Common myeloid progenitor, CD34-positive (primary cell): ENCODE results near the gene PEX6. TPM values are rescaled to one million over a fixed set of nuclear protein-coding genes. Genes with fewer than 3 reads are reported as not detected.

Experiments used
- CTCF ChIA-PET: fragments of 350-600 bp; sonication (Branson Sonifier 250); formaldehyde crosslinking; loops from one replicate; lab custom pipeline; 2021; ENCODE audit warnings: antibody characterized with exemption; lab: Charles Lee
- POLR2A ChIA-PET: fragments of 350-600 bp; sonication (Branson Sonifier 250); formaldehyde crosslinking; loops from one replicate; lab custom pipeline; 2021; ENCODE audit warnings: antibody characterized with exemption; lab: Charles Lee
- DNase-seq, 3 donors: peaks; one replicate each; pipeline versions ENCODE4 v3.0.0 to v3.0.0-alpha.2; 2013
- H3K27ac ChIP-seq, 2 experiments: 1 replicate in 1 of 2; 2 replicates in 1 of 2; pipeline ENCODE4 v1.7.0; 2013; ENCODE audit warnings: inconsistent platforms in 2 of 2, low read length in 2 of 2, mild to moderate bottlenecking in 2 of 2, low read depth in 1 of 2, moderate library complexity in 1 of 2; ENCODE audit not compliant: severe bottlenecking in 2 of 2, insufficient read depth in 1 of 2, poor library complexity in 1 of 2
- H3K27me3 ChIP-seq, 5 experiments: replicated peaks in 2 of 5; 1 replicate in 3 of 5; 2 replicates in 2 of 5; pipeline versions ENCODE4 v1.6.1 to v1.7.0; 2013; ENCODE audit warnings: low read length in 4 of 5, mild to moderate bottlenecking in 2 of 5, moderate library complexity in 2 of 5, inconsistent platforms in 1 of 5; ENCODE audit not compliant: insufficient read depth in 5 of 5, control insufficient read depth in 4 of 5
- H3K36me3 ChIP-seq, 4 experiments: 1 replicate in 2 of 4; 2 replicates in 2 of 4; pipeline versions ENCODE4 v1.6.1 to v1.7.0; 2013; ENCODE audit warnings: low read length in 3 of 4, control low read depth in 1 of 4, mild to moderate bottlenecking in 1 of 4; ENCODE audit not compliant: control insufficient read depth in 4 of 4, insufficient read depth in 4 of 4
- H3K4me1 ChIP-seq, 4 experiments: 1 replicate in 3 of 4; 2 replicates in 1 of 4; pipeline versions ENCODE4 v1.6.1 to v1.7.1; 2013; ENCODE audit warnings: low read length in 3 of 4, mild to moderate bottlenecking in 3 of 4, control low read depth in 1 of 4, inconsistent platforms in 1 of 4, moderate library complexity in 1 of 4; ENCODE audit not compliant: control insufficient read depth in 4 of 4, insufficient read depth in 4 of 4; ENCODE audit errors: control extremely low read depth in 1 of 4
- H3K4me3 ChIP-seq, 7 experiments: 1 replicate in 4 of 7; 2 replicates in 3 of 7; pipeline versions ENCODE4 v1.5.1 to v1.7.0; 2013; ENCODE audit warnings: mild to moderate bottlenecking in 7 of 7, low read length in 6 of 7, moderate library complexity in 6 of 7, inconsistent platforms in 2 of 7, low read depth in 2 of 7, control low read depth in 1 of 7; ENCODE audit not compliant: insufficient read depth in 4 of 7, control insufficient read depth in 1 of 7; ENCODE audit errors: extremely low read depth in 1 of 7
- H3K9me3 ChIP-seq, 5 experiments: 1 replicate in 4 of 5; 2 replicates in 1 of 5; pipeline versions ENCODE4 v1.6.1 to v1.7.1; 2013; ENCODE audit warnings: low read length in 4 of 5, mild to moderate bottlenecking in 2 of 5, inconsistent platforms in 1 of 5, low read depth in 1 of 5, moderate library complexity in 1 of 5; ENCODE audit not compliant: control insufficient read depth in 4 of 5, insufficient read depth in 2 of 5; ENCODE audit errors: control extremely low read depth in 1 of 5
- WGBS: methylation state at CpG from one replicate; pipeline ENCODE4 v1.1.5; 2013; ENCODE audit not compliant: insufficient coverage; 5-methylcytosine and 5-hydroxymethylcytosine counted together
- polyA plus RNA-seq: library from polyadenylated mRNA; unstranded; fragments of 120-200 nt; gene quantifications from one replicate; pipeline ENCODE4 v1.2.1, GENCODE V29; 2013

Gene PEX6, protein sequence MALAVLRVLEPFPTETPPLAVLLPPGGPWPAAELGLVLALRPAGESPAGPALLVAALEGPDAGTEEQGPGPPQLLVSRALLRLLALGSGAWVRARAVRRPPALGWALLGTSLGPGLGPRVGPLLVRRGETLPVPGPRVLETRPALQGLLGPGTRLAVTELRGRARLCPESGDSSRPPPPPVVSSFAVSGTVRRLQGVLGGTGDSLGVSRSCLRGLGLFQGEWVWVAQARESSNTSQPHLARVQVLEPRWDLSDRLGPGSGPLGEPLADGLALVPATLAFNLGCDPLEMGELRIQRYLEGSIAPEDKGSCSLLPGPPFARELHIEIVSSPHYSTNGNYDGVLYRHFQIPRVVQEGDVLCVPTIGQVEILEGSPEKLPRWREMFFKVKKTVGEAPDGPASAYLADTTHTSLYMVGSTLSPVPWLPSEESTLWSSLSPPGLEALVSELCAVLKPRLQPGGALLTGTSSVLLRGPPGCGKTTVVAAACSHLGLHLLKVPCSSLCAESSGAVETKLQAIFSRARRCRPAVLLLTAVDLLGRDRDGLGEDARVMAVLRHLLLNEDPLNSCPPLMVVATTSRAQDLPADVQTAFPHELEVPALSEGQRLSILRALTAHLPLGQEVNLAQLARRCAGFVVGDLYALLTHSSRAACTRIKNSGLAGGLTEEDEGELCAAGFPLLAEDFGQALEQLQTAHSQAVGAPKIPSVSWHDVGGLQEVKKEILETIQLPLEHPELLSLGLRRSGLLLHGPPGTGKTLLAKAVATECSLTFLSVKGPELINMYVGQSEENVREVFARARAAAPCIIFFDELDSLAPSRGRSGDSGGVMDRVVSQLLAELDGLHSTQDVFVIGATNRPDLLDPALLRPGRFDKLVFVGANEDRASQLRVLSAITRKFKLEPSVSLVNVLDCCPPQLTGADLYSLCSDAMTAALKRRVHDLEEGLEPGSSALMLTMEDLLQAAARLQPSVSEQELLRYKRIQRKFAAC
- 14.4 TPM for polyA plus RNA-seq

DNA sequence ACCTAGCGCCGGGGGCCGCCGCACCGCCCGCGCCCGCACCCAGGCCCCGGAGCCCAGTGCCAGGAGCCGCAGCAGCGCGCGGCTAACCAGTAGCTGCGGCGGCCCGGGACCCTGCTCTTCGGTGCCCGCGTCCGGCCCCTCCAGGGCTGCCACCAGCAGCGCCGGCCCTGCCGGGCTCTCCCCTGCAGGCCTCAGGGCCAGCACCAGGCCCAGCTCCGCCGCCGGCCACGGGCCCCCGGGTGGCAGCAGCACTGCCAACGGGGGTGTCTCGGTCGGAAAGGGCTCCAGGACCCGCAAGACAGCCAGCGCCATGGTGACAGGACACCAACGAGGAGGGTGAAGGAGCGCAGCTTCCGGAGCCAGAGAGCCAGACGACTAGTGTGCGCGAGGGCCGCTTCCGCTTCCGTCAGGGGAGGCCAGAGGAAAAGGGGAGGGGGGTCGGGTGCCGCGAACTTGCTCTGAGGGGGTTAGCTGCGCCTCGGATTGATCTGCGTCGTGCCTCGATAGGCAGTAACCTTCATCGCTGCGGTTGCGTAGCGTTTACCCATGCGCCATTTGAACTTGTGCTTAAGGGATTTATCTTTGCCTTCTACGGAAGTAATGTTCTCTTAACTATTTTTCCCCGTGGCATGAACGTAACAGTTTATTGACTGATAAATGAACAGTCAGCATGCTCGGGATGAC lies at the start of gene PEX6:
Gene PEX6 (minus strand): TSS at position 343 of the 684 bp plus-strand sequence. CDS start 31 bp downstream, at position 312.
- POLR2A ChIA-PET = interaction anchor here (0.9 to 2.5 kb wide), 4 partner anchors 9 to 80 kb away, joined by 3 to 13 read pairs (median 4); partner anchors contain the start of genes CNPY3, CUL7, KLC4 and MRPL2
- CTCF ChIA-PET = interaction anchor here (0.9 to 1.6 kb wide), 6 partner anchors 9 to 66 kb away, joined by 3 to 6 read pairs (median 4); no protein-coding TSS in a partner anchor
- 0% methylated on average over 55 of the region's 59 CpGs for WGBS
- Histone ChIP-seq H3K27me3 (no peaks in the 10 kb centered on the region), H3K9me3 (no peaks in the 10 kb centered on the region), H3K27ac (peak within 1 kb of the TSS; percentile 66 to 88), H3K4me1 (peaks cover 9 to 25% (median 24%) of the 10 kb centered on the region in 4 experiments), H3K36me3 (peaks cover 0 to 11% (median 3%) of the 10 kb centered on the region in 4 experiments), H3K4me3 (peak within 1 kb of the TSS; percentile 80 to 97 (median 91))
- DNase-seq = peak; percentile 92 to 95 (median 94)

DNA sequence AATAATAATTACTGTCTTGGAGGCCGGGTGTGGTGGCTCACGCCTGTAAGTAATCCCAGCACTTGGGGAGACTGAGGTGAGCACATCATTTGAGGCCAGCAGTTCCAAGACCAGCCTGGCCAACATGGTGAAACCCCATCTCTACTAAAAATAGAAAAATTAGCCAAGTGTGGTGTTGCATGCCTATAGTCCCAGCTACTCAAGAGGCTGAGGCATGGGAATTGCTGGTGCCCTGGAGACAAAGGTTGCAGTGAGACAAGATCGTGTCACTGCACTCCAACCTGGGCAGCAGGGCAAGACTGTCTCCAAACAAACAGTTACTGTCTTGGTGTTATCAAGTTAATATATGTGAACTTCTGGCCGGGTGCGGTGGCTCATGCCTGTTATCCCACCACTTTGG lies 47.4 kb upstream of the PEX6 start:
- Histone ChIP-seq H3K27ac (no peak overlapping the region), H3K36me3 (peaks cover 14 to 59% (median 42%) of the 10 kb centered on the region in 4 experiments), H3K4me3 (no peak overlapping the region), H3K9me3 (no peaks in the 10 kb centered on the region), H3K27me3 (no peaks in the 10 kb centered on the region), H3K4me1 (peaks cover 0 to 10% (median 8%) of the 10 kb centered on the region in 4 experiments)
- WGBS = 100% methylated on average over 5 of the region's 5 CpGs
- POLR2A ChIA-PET = no interaction called here
- CTCF ChIA-PET = interaction anchor here (0.8 to 2.7 kb wide), 2 partner anchors 9 to 11 kb away, joined by 3 to 8 read pairs; partner anchors contain the start of genes KLHDC3 and MEA1
- DNase-seq = no peak

DNA sequence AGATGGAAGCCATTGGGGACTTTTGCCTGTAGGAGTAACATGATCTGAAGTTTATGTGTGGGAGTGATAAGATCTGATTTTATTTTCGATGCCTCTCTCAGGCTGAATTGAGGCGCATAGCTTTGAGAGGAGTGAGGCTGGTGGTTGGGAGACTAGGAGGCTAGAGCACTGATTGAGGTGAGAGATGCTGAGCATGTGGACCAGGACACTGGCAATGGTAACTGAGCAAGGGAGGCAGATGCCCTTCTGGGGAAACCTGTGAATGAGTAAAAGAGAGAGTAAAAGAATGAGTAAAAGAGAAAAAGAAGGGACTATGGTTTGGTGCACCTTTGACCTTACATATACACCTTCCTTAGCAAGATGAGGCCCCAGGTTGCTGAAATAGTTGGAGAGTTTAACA lies 45.5 kb upstream of the PEX6 start:
- DNase-seq = no peak
- no peaks in the 10 kb centered on the region for H3K27me3 ChIP-seq
- 96% methylated on average over 2 of the region's 2 CpGs for WGBS
- H3K9me3 ChIP-seq = no peaks in the 10 kb centered on the region
- H3K4me3 ChIP-seq = no peak overlapping the region
- peaks cover 0 to 19% (median 15%) of the 10 kb centered on the region in 4 experiments for H3K4me1 ChIP-seq
- H3K36me3 ChIP-seq = peaks cover 11 to 61% (median 42%) of the 10 kb centered on the region in 4 experiments
- POLR2A ChIA-PET = no interaction called here
- CTCF ChIA-PET = interaction anchor here (0.9 to 2.7 kb wide), 4 partner anchors 9 to 29 kb away, joined by 3 to 8 read pairs (median 4); partner anchors contain the start of genes KLHDC3 and MEA1
- H3K27ac ChIP-seq = no peak overlapping the region

DNA sequence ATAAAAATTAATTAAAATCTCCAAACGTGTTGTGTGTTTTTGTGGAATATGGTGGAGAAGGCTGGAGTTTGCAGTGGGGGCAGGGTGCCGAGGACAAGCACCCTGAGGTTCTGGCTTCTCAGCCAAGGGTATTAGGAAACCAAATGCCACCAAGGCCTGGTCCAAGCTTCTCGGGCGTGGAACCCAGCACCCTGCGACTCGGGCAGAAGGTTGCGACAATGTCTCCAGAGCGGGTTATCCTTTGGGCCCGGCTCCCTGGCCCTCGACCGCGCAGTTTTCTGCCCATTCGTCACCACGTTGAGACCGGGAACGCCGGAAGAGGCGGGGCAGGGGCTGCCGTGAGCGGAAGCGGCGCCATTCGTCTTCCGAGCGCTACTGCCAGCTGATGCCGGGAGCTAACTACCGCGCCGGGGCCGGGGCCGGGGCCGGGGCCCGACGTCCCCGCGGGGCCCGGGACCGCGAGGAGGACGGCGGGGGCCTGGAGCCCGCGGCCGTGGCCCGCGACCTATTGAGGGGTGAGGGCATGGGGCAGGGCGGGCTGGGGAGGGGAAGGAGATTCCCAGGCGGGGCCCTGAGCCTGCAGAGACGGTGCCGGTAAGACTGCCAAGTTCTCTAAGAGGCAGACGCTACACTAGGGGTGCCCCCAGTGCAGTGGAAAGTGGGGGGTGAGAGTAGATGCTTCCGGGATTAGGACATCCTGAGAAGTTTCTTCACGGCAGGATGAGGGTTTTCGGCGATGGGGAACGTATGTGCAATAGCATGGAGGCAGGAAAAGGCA lies 42.5 kb upstream of the PEX6 start, which contains the start of gene RRP36:
Gene RRP36 (plus strand): TSS at position 354 of the 778 bp plus-strand sequence. CDS start 32 bp downstream, at position 386.
- WGBS = under 1% methylated on average over 55 of the region's 56 CpGs
- Histone ChIP-seq H3K4me3 (peak within 1 kb of the TSS; percentile 89 to 100 (median 95)), H3K9me3 (no peaks in the 10 kb centered on the region), H3K27ac (peak within 1 kb of the TSS; percentile 28 to 81), H3K36me3 (peaks cover 4 to 59% (median 43%) of the 10 kb centered on the region in 4 experiments), H3K27me3 (no peaks in the 10 kb centered on the region), H3K4me1 (peaks cover 0 to 19% (median 18%) of the 10 kb centered on the region in 4 experiments)
- ChIA-PET CTCF (interaction anchor here (0.7 to 2.0 kb wide), 5 partner anchors 8 to 123 kb away, joined by 3 to 5 read pairs (median 3); partner anchors contain the start of gene PEX6), POLR2A (no interaction called here)
- DNase-seq = peak; percentile 31 to 49 (median 40)

DNA sequence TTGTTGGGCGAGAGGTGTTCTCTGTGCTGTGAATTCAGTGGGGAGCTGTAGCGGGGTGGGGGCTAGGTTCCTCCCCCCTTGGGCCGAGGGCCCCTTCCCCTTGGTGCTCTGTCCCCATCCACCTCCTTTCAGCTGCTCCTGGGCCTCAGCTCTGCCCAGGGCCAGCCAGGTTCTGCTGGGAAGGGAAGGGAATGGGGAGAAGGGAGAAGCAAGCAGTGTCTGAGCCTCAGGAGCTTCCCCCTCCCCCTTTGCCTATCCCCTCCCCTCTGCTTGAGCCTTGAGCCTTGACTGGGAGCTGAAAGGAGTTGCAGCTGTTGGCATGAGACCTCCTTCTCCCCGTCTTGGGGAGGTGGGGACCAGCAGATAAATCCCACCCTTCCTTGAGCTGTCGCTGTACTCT lies 41.9 kb upstream of the PEX6 start:
- H3K4me1 ChIP-seq = peaks cover 0 to 25% (median 23%) of the 10 kb centered on the region in 4 experiments
- CTCF ChIA-PET = interaction anchor here (0.7 to 2.0 kb wide), 4 partner anchors 9 to 123 kb away, joined by 3 to 5 read pairs (median 3); partner anchors contain the start of gene PEX6
- H3K9me3 ChIP-seq = no peaks in the 10 kb centered on the region
- H3K4me3 ChIP-seq = peak overlapping the region; percentile 89 to 100 (median 95)
- WGBS = 100% methylated on average over 1 of the region's 5 CpGs
- POLR2A ChIA-PET = interaction anchor here (0.5 kb wide), 1 partner anchor 106 kb away, joined by 3 read pairs; no protein-coding TSS in a partner anchor
- H3K27me3 ChIP-seq = no peaks in the 10 kb centered on the region
- H3K27ac ChIP-seq = peak overlapping the region in 1 of 2 experiments; percentile 81
- DNase-seq = no peak
- H3K36me3 ChIP-seq = peaks cover 4 to 53% (median 37%) of the 10 kb centered on the region in 4 experiments
